Endothelial cell of umbilical vein (primary cell): ENCODE results near the gene IDI1. TPM values are rescaled to one million over a fixed set of nuclear protein-coding genes. Genes with fewer than 3 reads are reported as not detected.
"Not testable (repeated sequence)": the region's sequence is repeated elsewhere in the genome, so short reads cannot be mapped to it uniquely, and the experiment has no call there.

ENCODE experiments used
- BruUV-seq: library from RNA; stranded (reverse); fragments of 400-500 nt; replicated peaks from 2 replicates; lab custom pipeline; 2021; lab: Mats Ljungman, UMichigan
- CTCF ChIA-PET: fragments of 300-600, 350-600 bp; sonication (Branson Sonifier 250); formaldehyde crosslinking; loops from one replicate; lab custom pipeline; 2021; ENCODE audit warnings: antibody characterized with exemption, inconsistent platforms; lab: Charles Lee
- POLR2A ChIA-PET: fragments of 300-600, 350-600 bp; sonication (Branson Sonifier 250); formaldehyde crosslinking; loops from one replicate; lab custom pipeline; 2021; ENCODE audit warnings: antibody characterized with exemption, inconsistent platforms; lab: Charles Lee
- DNase-seq: peaks from one replicate; pipeline ENCODE4 v3.0.0-alpha.2; 2011; ENCODE audit warnings: low read depth, low spot score
- FAIRE-seq: peaks from 2 replicates; lab custom pipeline; 2011; peaks lifted over from hg19 to GRCh38; lab: Jason Lieb, UNC
- H2AFZ ChIP-seq: 2 replicates; pipeline ENCODE4 v1.6.0; 2012; ENCODE audit warnings: low read depth, low read length, control low read depth, inconsistent platforms
- H3K27ac ChIP-seq: 2 replicates; pipeline ENCODE4 v1.5.1; 2011; ENCODE audit warnings: low read depth, mild to moderate bottlenecking, control low read depth, low read length, moderate library complexity; ENCODE audit not compliant: insufficient read depth
- H3K27me3 ChIP-seq, 2 experiments: 2 replicates each; pipeline versions ENCODE4 v1.6.0 to v1.6.1; 2011; ENCODE audit warnings: low read length in 2 of 2, mixed read lengths in 1 of 2; ENCODE audit not compliant: control insufficient read depth in 2 of 2, insufficient read depth in 2 of 2
- H3K36me3 ChIP-seq, 2 experiments: 2 replicates in 1 of 2; 3 replicates in 1 of 2; pipeline ENCODE4 v1.5.1; 2011; ENCODE audit warnings: low read length in 2 of 2, mild to moderate bottlenecking in 1 of 2, moderate library complexity in 1 of 2; ENCODE audit not compliant: control insufficient read depth in 2 of 2, insufficient read depth in 2 of 2; ENCODE audit errors: extremely low read depth in 1 of 2
- H3K4me1 ChIP-seq: 3 replicates; pipeline ENCODE4 v1.5.1; 2011; ENCODE audit warnings: mild to moderate bottlenecking, low read length; ENCODE audit not compliant: control insufficient read depth, insufficient read depth; ENCODE audit errors: extremely low read depth
- H3K4me2 ChIP-seq: 2 replicates; pipeline ENCODE4 v1.6.1; 2011; ENCODE audit warnings: low read length, control low read depth, mixed read lengths; ENCODE audit not compliant: insufficient read depth
- H3K4me3 ChIP-seq, 3 experiments: fragments of 200-600 bp in 1 of 3; sonication (generic), shearing (Covaris generic) in 1 of 3; replicated peaks in 1 of 3; 2 replicates each; pipeline ENCODE4 v1.5.1; 2011 to 2016; ENCODE audit warnings: control low read depth in 3 of 3, low read length in 3 of 3, mild to moderate bottlenecking in 2 of 3, inconsistent platforms in 1 of 3, low read depth in 1 of 3, moderate library complexity in 1 of 3; ENCODE audit not compliant: insufficient read depth in 1 of 3
- H3K79me2 ChIP-seq: 2 replicates; pipeline ENCODE4 v1.6.0; 2012; ENCODE audit warnings: low read length, inconsistent platforms; ENCODE audit not compliant: control insufficient read depth, insufficient read depth
- H3K9ac ChIP-seq: replicated peaks from 2 replicates; pipeline ENCODE3; 2011; ENCODE audit warnings: low read length, control low read depth; ENCODE audit not compliant: insufficient read depth; ENCODE audit errors: extremely low read depth
- H3K9me1 ChIP-seq: replicated peaks from 3 replicates; pipeline ENCODE4 v1.6.0; 2011; ENCODE audit warnings: mild to moderate bottlenecking, low read length; ENCODE audit not compliant: control insufficient read depth, insufficient read depth; ENCODE audit errors: extremely low read depth
- H3K9me3 ChIP-seq: replicated peaks from 2 replicates; pipeline ENCODE4 v1.5.1; 2012; ENCODE audit warnings: low read length, inconsistent platforms; ENCODE audit not compliant: control insufficient read depth, insufficient read depth
- H4K20me1 ChIP-seq: replicated peaks from 2 replicates; pipeline ENCODE3; 2011; ENCODE audit warnings: mild to moderate bottlenecking, low read length; ENCODE audit not compliant: control insufficient read depth, insufficient read depth; ENCODE audit errors: extremely low read depth
- CTCF ChIP-seq, 2 donors: IDR thresholded peaks; 1 replicate in 1 of 2; 2 replicates in 1 of 2; pipeline ENCODE4 v1.5.1; 2011; ENCODE audit warnings: low read length in 2 of 2, mild to moderate bottlenecking in 2 of 2, moderate library complexity in 2 of 2, control low read depth in 1 of 2, inconsistent platforms in 1 of 2, low read depth in 1 of 2; ENCODE audit not compliant: insufficient read depth in 1 of 2; ENCODE audit errors: extremely low read depth in 1 of 2
- EZH2 ChIP-seq: IDR thresholded peaks from 2 replicates; pipeline ENCODE4 v1.6.1; 2012; ENCODE audit warnings: borderline replicate concordance, low read depth, mild to moderate bottlenecking, moderate library complexity, low read length, inconsistent platforms; ENCODE audit not compliant: severe bottlenecking
- FOS ChIP-seq: IDR thresholded peaks from 2 replicates; pipeline ENCODE4 v1.6.1; 2011; ENCODE audit warnings: mild to moderate bottlenecking, low read length, moderate library complexity, borderline replicate concordance; ENCODE audit not compliant: insufficient read depth
- GATA2 ChIP-seq: IDR thresholded peaks from 2 replicates; pipeline ENCODE4 v1.7.0; 2011; ENCODE audit warnings: low read depth, mild to moderate bottlenecking, moderate library complexity, mixed read lengths, low read length; ENCODE audit not compliant: insufficient read length, insufficient read depth
- JUN ChIP-seq: IDR thresholded peaks from 2 replicates; pipeline ENCODE4 v1.6.1; 2011; ENCODE audit warnings: borderline replicate concordance, low read depth; ENCODE audit not compliant: insufficient read length, insufficient read depth
- MAX ChIP-seq: IDR thresholded peaks from 2 replicates; pipeline ENCODE4 v1.6.1; 2011; ENCODE audit not compliant: insufficient read depth, insufficient read length
- MYC ChIP-seq: IDR thresholded peaks from one replicate; pipeline ENCODE4 v1.6.1; 2011; ENCODE audit warnings: mild to moderate bottlenecking, low read depth, low read length
- POLR2A ChIP-seq: IDR thresholded peaks from 2 replicates; pipeline ENCODE4 v1.6.1; 2012; ENCODE audit warnings: low read depth, mild to moderate bottlenecking, control low read depth, low read length
- POLR2AphosphoS5 ChIP-seq: IDR thresholded peaks from 2 replicates; pipeline ENCODE4 v1.6.1; 2012; ENCODE audit warnings: low read depth, mild to moderate bottlenecking, control low read depth, low read length, moderate library complexity; ENCODE audit not compliant: insufficient read depth
- dilution Hi-C: fragments of 300-500 bp; cut with MboI; formaldehyde crosslinking; loops from one replicate; pipeline ENCODE4 v1.15.0; 2019; ENCODE audit warnings: low sequenced_read_pairs; ENCODE audit not compliant: extremely low pct_ligation_motif_present
- intact Hi-C: fragments of 100-400 bp; cut with micrococcal nuclease; formaldehyde crosslinking; loops from one replicate; pipeline ENCODE4 v1.10.0; 2022
- polyA plus RNA-seq, 4 experiments: library from polyadenylated mRNA; depleted of rRNA in 3 of 4; stranded (reverse) in 3 of 4; unstranded in 1 of 4; fragments of >200 nt; gene quantifications; 2 replicates each; pipeline versions ENCODE4 v1.2.1 to v1.2.3, GENCODE V29; 2011 to 2012; ENCODE audit warnings: missing spikeins in 1 of 4
- total RNA-seq: library from RNA; stranded (reverse); gene quantifications from 2 replicates; pipeline ENCODE4 v1.2.3, GENCODE V29; 2021

The IDI1 gene
- total and polyA plus RNA-seq, 2 donors (not counting 3 experiments of a cell fraction or from before 2014, with no cell fraction given): 42.2 to 63.0 TPM

GRCh38 chr10:1010703-1011102 lies 38.2 kb downstream of the IDI1 start:
- no peaks in the 10 kb centered on the region for H4K20me1 ChIP-seq
- no TSS peak for BruUV-seq
- H3K27me3 ChIP-seq: no peaks in the 10 kb centered on the region
- dilution Hi-C loops: no loop called here
- FAIRE-seq: no peak
- no peak overlapping the region for H3K27ac ChIP-seq
- peaks cover 3% of the 10 kb centered on the region for H3K79me2 ChIP-seq
- H3K4me2 ChIP-seq: no peak overlapping the region
- CTCF ChIA-PET: no interaction called here
- no peaks in the 10 kb centered on the region for H3K9me1 ChIP-seq
- intact Hi-C loops: no loop called here
- H3K36me3 ChIP-seq: peaks cover 38 to 50% of the 10 kb centered on the region in 2 experiments
- DNase-seq: no peak
- no peak overlapping the region for H2AFZ ChIP-seq
- TF ChIP-seq MYC (no peak), JUN (no peak), CTCF (IDR thresholded peaks at IDR 0.05; ENCODE audit: extremely low read depth in 1 of 2, insufficient read depth in 1 of 2, low read depth in 1 of 2, low read length in 2 of 2) (no peak), POLR2A (no peak), FOS (no peak), EZH2 (no peak), POLR2AphosphoS5 (no peak), MAX (no peak), GATA2 (no peak)
- H3K9me3 ChIP-seq: no peaks in the 10 kb centered on the region
- no peaks in the 10 kb centered on the region for H3K4me1 ChIP-seq
- POLR2A ChIA-PET: no interaction called here
- H3K9ac ChIP-seq: no peak overlapping the region
- H3K4me3 ChIP-seq: no peak overlapping the region

- H3K4me3 ChIP-seq, H3K27ac ChIP-seq, intact Hi-C loops, H3K9ac ChIP-seq, CTCF ChIA-PET, POLR2A ChIA-PET, DNase-seq, H3K4me1 ChIP-seq, FAIRE-seq, H3K27me3 ChIP-seq, H3K79me2 ChIP-seq, H3K9me1 ChIP-seq, BruUV-seq, H4K20me1 ChIP-seq, H3K9me3 ChIP-seq, H2AFZ ChIP-seq, dilution Hi-C loops, H3K4me2 ChIP-seq: not testable (repeated sequence)
- peaks cover 36 to 48% of the 10 kb centered on the region in 2 experiments for H3K36me3 ChIP-seq
These were observed 39.0 kb downstream of the IDI1 start for GRCh38 chr10:1009947-1010346.
